HG02981 (cell line): ENCODE data around the gene ADAM17.
A peak's percentile ranks its signal among the peaks of the same experiment; 100 is the strongest.

Experiments used
- ATAC-seq: cut with Tn5 transposase; IDR thresholded peaks from one replicate; pipeline ENCODE4 v1.9.1; 2021; ENCODE audit warnings: mild to moderate bottlenecking, moderate library complexity; ENCODE audit not compliant: unreplicated experiment

Gene ADAM17

DNA sequence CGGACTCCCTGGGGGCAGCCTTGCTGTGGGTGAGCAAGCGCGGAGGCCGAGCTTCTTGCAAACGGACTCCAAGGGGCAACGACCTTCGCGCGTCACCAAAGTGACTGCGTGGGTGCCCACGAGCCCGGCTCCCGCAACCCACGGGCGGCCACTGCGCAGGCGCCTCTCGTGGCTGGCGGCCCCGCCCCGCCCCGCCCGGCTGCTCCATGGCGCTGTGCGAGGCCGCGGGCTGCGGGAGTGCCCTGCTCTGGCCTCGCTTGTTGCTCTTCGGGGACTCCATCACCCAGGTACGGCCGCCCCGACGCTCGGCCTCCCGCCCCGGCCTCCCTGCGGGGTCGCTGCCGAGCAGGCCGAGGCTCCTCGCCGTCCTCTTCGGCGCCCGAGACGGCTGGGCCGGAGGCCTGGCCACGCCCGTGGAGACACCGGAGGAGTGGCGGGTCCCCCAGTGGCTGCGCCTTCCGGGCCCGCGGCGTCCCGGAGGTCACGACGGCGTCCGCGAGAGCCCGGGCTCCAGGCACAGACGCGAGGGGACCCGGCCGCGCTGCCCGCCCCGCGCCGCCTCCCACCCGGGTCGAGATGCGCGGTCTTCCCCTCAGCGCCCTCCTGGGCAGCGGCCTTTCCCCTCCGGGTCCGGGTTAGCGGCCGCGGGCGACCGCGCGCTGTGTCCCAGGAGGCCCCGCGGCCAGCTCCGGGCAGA lies 81.1 kb downstream of the ADAM17 start, which contains the start of gene IAH1:
Gene IAH1, plus strand, starts transcription at position 191 of the 697 bp plus-strand sequence. Its CDS starts 16 bp downstream, at position 207.
- peak; percentile 69 for ATAC-seq

- ATAC-seq: peak; percentile 31
Measured at GRCh38 chr2:9473985-9474360, 81.7 kb downstream of the ADAM17 start.

DNA sequence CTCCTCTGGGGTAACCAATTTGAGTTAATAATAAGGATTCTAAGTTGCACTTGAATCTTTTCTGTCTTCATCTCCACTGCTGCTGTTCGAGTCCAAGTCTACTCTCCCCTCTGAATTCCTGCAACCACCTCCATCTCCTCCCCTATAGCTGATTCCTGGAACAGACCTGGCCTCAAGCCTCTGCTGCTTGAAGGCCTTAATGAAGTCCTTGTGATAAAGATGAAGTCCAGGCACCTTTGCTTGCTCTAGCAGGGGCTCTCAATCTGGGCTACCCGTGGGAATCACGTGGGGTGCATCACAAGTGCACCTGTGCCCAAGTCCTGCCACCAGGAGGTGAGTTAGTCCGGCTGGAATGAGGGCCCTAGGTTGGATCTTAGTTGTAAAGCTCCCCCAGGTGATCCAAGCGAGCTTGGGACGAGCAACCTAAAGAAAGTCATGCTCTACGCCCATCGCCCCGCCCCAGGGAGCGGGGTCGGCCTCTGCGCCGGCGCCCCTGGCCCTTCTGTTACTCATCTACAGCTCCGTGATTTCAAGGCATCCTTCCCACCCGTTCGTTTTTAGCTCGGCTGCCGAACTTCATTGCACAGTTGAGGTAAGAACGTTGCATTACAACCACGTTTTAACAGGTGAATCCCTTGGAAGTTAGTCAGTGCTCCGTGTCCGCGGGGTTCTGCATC lies 82.2 kb downstream of the ADAM17 start:
- ATAC-seq: peak; percentile 15

DNA sequence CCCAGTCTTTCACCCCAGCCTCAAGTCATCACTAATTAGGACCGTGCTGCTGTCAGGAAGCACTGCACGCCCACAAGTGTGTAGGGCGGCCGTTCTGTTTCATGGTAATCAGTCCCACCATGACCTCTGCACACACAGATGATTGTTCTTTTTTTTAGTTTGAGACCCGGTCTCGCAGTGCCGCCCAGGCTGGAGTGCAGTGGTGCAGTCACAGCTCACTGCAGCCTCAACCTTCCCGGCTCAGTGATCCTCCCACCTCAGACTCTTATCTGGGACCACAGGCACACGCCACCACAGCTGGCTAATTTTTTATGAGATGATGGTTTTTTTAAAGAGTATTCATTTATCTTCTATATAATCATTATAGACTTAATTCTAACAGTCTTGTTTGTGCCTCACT lies 83.1 kb downstream of the ADAM17 start:
- no peak for ATAC-seq

DNA sequence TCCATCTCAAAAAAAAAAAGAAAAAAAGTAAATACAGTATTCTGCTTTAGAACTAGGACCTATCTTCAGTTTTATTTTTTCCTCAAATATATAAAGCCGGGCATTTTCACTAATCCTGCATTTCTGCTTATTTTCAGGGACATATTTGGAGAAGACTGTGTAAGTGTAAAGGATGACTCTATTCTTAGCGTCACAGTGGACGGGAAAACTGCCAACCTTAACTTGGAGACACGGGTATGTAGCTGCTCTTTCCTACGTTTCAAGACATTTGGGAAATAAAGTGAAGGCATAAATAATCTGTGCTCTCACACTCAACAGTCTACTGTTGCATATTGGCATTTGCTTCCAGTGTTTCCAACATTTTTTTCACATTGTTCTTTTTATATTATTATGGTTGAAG lies 84.4 kb downstream of the ADAM17 start:
- ATAC-seq: no peak

GRCh38 chr2:9467687-9468086 lies 87.9 kb downstream of the ADAM17 start:
- no peak for ATAC-seq

GRCh38 chr2:9466147-9466683 lies 89.4 kb downstream of the ADAM17 start:
- ATAC-seq: no peak

DNA sequence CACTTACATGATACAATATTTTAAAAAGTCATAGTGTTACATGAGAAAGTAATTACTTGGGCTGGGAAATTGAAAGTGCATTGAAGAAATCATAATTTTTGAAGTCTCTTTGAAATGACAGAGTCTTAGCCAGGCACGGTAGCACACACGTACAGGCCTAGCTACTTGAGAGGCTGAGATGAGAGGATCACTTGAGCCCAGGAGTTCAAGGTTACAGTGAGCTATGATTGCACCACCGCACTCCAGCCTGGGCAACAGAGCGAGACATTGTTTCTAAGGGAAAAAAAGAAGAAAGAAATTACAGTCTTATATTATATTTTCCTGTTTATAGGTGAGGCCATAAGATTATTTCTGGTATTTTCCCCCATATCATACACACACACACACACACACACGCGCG lies 90.5 kb downstream of the ADAM17 start:
- no peak for ATAC-seq

DNA sequence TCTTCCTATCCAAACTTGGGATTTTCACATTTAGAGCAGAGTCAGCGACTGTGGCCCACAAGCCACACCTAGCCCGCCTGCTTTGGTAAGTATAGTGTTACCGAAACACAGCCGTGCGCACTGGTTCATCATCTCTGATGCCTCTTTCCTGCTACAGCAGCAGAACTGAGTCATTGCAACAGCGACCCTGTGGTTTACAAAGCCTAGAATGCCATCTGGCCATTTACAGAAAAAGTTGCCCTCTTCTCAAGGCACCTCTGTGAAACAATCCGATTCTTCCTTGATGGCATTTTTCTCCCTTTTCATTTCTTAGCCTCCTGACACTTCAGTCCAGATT lies 92.0 kb downstream of the ADAM17 start:
- no peak for ATAC-seq

DNA sequence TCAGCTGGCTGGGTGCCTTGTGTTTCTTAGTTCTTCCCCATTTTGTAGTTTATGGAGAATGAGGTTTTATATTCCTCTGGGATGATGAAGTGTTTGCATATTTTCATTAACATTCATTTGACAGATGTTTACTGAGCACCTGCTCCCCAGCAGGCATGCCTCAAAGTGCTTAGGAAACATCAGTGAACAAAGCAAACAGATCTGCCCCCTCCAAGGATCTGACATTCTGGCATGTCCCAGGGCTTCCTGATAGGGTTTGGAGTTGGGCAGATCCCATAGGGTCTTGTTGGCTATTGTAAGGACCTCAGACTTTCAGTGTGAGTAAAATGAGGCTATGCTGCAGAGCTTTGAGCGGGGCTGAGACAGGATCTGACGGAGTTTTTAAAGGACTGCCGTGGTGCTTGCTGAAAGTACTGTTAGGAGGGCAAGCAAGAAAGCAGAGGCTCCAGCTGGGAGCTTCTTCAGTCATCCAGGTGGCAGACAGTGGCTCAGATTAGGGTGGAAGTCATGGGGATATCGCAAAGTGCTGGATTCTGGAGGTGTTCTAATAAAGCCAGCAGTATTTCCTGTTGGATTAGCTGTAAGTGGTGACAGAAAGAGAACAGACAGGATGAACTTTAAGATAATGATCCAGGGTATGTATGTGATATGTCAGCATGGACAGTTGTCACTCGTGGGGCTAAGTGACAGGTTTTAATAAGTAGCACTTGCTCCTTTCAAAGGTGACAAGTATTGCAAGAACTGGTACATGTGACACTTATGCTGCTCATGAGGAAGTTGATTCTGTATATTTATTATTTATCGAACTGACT lies 92.5 kb downstream of the ADAM17 start:
- ATAC-seq: no peak

DNA sequence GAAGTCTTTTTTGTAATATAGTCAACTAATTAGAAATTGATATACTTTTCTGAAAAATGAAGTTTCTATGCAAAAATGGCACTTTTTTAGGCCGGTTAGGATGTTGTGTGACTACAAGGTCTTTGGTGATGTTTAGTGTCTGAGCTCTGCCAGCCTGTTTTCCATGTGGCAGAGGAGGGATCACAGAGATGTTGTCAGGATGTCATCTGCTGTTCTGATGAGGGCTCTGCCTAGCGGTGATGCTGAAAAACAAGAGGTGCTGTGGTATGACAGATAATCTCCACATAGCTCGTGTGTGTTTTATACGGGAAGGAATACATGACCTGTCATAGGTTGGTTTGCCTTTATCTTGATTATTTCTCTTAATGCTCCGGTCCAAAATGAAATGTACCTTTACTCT lies 93.3 kb downstream of the ADAM17 start:
- ATAC-seq: no peak

DNA sequence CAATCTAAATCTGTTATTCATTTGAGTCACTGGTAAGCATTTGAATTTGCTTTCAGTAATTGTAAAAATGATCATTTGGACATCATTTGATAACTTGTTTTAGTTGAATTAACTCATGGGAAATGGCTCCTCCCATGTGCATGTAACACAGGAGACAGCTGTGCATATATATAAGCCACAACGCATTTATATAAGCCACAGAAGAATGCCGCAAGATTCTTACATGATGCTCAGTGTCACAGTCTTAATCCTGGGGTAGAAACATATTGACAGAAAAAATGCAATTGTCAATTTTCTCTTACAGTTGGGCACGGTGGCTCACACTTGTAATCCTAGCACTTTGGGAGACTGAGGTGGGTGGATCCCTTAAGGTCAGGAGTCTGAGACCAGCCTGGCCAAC lies 94.6 kb downstream of the ADAM17 start:
- ATAC-seq: no peak

- no peak for ATAC-seq
Measured at GRCh38 chr2:9460441-9461017, 95.1 kb downstream of the ADAM17 start.

- ATAC-seq: no peak
Measured at GRCh38 chr2:9451231-9451630, 104.4 kb downstream of the ADAM17 start.

GRCh38 chr2:9445089-9445488 lies 110.5 kb downstream of the ADAM17 start:
- ATAC-seq: no peak

DNA sequence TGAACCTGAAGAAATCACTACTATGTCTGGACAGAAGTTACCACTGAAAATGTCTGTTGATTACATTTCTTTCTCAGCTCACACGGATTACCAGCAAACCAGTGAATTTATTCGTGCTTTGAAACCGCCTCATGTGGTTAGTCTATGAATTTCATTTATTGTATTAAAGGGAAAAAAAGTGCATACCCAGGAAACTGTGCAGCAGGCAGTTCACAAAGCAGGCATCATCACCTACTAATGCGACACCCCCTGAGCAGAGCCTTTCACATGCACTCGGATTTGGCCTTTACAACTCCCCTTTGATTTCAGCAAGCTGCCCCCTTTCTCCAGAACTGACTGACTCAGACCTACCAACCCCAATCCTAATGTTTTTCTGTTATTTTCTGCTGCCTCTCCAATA lies 112.1 kb downstream of the ADAM17 start:
- no peak for ATAC-seq

DNA sequence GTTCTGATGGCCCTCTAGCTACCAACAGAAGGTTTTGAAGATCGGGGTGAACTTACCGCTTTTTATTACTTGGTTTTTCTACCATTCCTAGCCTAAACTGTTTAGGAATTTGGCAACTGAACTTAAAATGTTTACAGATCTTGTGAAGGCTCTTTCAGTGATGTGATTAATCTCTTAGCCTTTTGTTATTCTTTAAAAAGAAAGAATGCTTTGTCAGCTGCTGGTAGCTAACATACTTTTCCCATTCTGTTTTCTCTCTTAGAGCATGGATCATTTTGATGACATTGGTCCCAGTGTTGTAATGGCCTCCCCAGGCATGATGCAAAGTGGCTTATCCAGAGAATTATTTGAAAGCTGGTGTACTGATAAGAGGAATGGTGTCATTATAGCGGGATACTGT lies 114.1 kb downstream of the ADAM17 start:
- no peak for ATAC-seq

DNA sequence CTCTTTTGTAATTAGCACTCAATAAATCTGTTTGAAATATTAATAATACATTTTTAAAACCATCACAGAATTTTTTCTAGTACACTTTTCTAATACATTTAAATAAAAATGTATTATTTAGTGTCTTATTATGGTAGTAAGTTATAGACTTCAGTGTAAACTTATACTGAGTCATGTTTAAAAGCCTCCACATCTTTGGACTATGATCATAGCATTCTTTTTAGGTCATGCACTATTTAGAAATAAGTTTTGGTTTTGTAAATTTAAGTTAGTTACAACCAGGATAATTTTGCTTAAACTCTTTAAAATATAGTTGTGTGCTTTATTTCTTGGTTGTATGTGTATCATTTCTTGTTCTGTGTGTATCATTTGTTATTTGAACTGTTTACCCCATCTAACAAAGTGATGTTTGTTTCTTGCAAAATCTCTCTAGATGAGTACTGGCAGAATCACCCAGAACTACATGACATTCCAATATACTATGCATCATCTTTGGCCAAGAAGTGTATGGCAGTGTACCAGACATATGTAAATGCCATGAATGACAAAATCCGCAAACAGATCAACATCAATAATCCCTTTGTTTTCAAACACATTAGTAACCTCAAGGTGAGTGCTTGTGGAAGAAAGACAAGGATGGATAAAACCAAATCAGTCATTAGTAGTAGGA lies 115.4 kb downstream of the ADAM17 start:
- no peak for ATAC-seq

GRCh38 chr2:9439536-9439935 lies 116.1 kb downstream of the ADAM17 start:
- no peak for ATAC-seq
